Upper lobe of left lung (tissue), 6 donors: Measurements from ENCODE around the gene ST14. TPM values are rescaled to one million over a fixed set of nuclear protein-coding genes. Genes with fewer than 3 reads are reported as not detected.
"Not testable (repeated sequence)": the region's sequence is repeated elsewhere in the genome, so short reads cannot be mapped to it uniquely, and the experiment has no call there.

Experiments
- ATAC-seq, 2 donors: fragments of 200-7000 bp; cut with Tn5 transposase; one replicate each; pipeline ENCODE4 v1.9.1; 2022; ENCODE audit warnings: mild to moderate bottlenecking in 2 of 2, moderate library complexity in 2 of 2; ENCODE audit not compliant: low FRiP score in 2 of 2
- DNase-seq, 2 donors: peaks; one replicate each; pipeline ENCODE4 v3.0.0-alpha.2; 2019 to 2020
- H3K27ac ChIP-seq, 4 donors: fragments of 200-600 bp; sonication (generic); one replicate each; pipeline ENCODE4 v1.5.1; 2016 to 2019
- H3K27me3 ChIP-seq, 4 donors: fragments of 200-600 bp; sonication (generic); one replicate each; pipeline ENCODE4 v1.5.1; 2017 to 2019
- H3K36me3 ChIP-seq, 4 donors: fragments of 200-600 bp; sonication (generic); one replicate each; pipeline ENCODE4 v1.5.1; 2016 to 2019
- H3K4me1 ChIP-seq, 4 donors: fragments of 200-600 bp; sonication (generic); one replicate each; pipeline ENCODE4 v1.5.1; 2018 to 2019
- H3K4me3 ChIP-seq, 4 donors: fragments of 200-600 bp; sonication (generic); one replicate each; pipeline ENCODE4 v1.5.1; 2017 to 2019; ENCODE audit warnings: mild to moderate bottlenecking in 2 of 4, moderate library complexity in 1 of 4
- H3K9me3 ChIP-seq, 4 donors: fragments of 200-600 bp; sonication (generic); one replicate each; pipeline ENCODE4 v1.5.1; 2018 to 2019
- EP300 ChIP-seq, 4 donors: sonication (generic); formaldehyde crosslinking; IDR thresholded peaks; one replicate each; pipeline ENCODE4 v1.5.1; 2017; ENCODE audit warnings: antibody characterized with exemption in 4 of 4, control low read depth in 2 of 4
- POLR2A ChIP-seq, 4 donors: fragments of 450-650 bp; IDR thresholded peaks; one replicate each; pipeline ENCODE4 v1.5.1; 2016 to 2017; ENCODE audit warnings: antibody characterized with exemption in 4 of 4, mild to moderate bottlenecking in 2 of 4
- POLR2AphosphoS5 ChIP-seq, 2 donors: sonication (generic); formaldehyde crosslinking; IDR thresholded peaks; one replicate each; pipeline ENCODE4 v1.5.1; 2017; ENCODE audit warnings: antibody characterized with exemption in 2 of 2
- WGBS, 2 donors: methylation state at CpG; one replicate each; pipeline ENCODE4 v1.1.5; 2017 to 2018; 5-methylcytosine and 5-hydroxymethylcytosine counted together
- total RNA-seq, 6 donors: library from RNA; depleted of rRNA in 4 of 6; stranded (reverse); fragments of >200 nt in 4 of 6; gene quantifications; one replicate each; pipeline versions ENCODE4 v1.1.0 to v1.2.1, GENCODE V29; 2016 to 2021
- TF ChIP-seq, protein P1 (sequence below), 6 experiments: fragments of 450-650 bp in 4 of 6; fragments of 200-600 bp in 2 of 6; sonication (generic) in 2 of 6; IDR thresholded peaks; one replicate each; pipeline ENCODE4 v1.5.1; 2016 to 2019; ENCODE audit warnings: antibody characterized with exemption in 6 of 6
- donor health status: DM: no; HTN: no; CAD: no; lungs with moderate emphysema.
- donor health status: DM: no; HTN: yes; CAD: no; lungs with severe emphysema.

Gene ST14
- total RNA-seq, 6 donors from 2014 or later = 49.2 to 105 (median 72.1) TPM

DNA sequence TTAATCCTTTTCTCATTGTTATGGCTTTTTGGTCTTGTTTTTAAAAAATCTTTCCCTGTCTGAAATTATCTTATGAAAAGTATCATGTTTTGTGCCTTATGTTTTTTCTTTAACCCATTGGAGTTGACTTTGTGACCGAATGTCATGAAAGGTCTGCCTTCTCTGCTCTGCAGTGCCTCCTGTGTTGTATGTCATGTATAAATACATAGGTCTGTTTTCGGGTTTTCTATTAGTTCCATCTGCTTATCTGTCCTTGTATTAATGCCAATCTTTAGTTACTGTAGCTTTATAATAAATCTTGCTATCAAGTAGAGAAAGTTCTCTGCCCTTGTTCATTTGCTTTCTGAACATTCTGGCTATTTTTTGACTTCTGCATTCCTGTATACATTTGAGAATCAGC is 82.1 kb downstream of the ST14 start:
- 94 to 96% methylated on average over 2 of the region's 2 CpGs for WGBS, 2 donors
- Histone ChIP-seq H3K27ac (no peak overlapping the region), H3K27me3 (no peaks in the 10 kb centered on the region), H3K4me3 (no peak overlapping the region), H3K4me1 (peaks cover 0 to 14% (median 7%) of the 10 kb centered on the region in 4 donors), H3K36me3 (peaks cover 2 to 27% (median 9%) of the 10 kb centered on the region in 4 donors), H3K9me3 (no peaks in the 10 kb centered on the region)
- ATAC-seq (no peak), DNase-seq (no peak)
- TF ChIP-seq POLR2A (IDR thresholded peaks at IDR 0.05) (no peak), POLR2AphosphoS5 (IDR thresholded peaks at IDR 0.05) (no peak), EP300 (IDR thresholded peaks at IDR 0.05) (no peak)
- TF ChIP-seq, protein P1, sequence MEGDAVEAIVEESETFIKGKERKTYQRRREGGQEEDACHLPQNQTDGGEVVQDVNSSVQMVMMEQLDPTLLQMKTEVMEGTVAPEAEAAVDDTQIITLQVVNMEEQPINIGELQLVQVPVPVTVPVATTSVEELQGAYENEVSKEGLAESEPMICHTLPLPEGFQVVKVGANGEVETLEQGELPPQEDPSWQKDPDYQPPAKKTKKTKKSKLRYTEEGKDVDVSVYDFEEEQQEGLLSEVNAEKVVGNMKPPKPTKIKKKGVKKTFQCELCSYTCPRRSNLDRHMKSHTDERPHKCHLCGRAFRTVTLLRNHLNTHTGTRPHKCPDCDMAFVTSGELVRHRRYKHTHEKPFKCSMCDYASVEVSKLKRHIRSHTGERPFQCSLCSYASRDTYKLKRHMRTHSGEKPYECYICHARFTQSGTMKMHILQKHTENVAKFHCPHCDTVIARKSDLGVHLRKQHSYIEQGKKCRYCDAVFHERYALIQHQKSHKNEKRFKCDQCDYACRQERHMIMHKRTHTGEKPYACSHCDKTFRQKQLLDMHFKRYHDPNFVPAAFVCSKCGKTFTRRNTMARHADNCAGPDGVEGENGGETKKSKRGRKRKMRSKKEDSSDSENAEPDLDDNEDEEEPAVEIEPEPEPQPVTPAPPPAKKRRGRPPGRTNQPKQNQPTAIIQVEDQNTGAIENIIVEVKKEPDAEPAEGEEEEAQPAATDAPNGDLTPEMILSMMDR (IDR thresholded peaks at IDR 0.05) = no peak

DNA sequence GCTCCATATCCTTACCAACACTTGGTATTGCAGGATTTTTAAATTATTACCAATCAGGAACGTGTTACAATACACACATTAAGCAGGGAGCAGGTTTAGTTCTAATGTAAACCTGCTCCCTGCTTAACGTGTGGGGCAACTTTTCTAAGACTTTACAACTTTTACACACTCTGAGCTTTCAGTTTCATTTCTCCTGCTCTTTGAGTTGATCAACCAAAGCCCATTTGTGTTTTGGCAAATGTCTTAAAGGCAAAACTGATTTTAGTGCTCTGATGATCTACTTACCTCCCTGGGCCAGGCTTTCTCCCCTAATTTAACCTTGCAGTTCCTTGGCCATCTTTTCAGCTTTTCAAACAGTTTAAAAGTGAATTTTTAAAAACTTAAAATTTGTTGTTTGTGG is 84.2 kb downstream of the ST14 start:
- TF ChIP-seq POLR2AphosphoS5 (IDR thresholded peaks at IDR 0.05) (no peak), POLR2A (IDR thresholded peaks at IDR 0.05) (no peak), EP300 (IDR thresholded peaks at IDR 0.05) (no peak)
- TF ChIP-seq, protein P1 (IDR thresholded peaks at IDR 0.05) = no peak
- Histone ChIP-seq H3K9me3 (no peaks in the 10 kb centered on the region), H3K27me3 (no peaks in the 10 kb centered on the region), H3K27ac (no peak overlapping the region), H3K36me3 (peaks cover 0 to 7% (median 1%) of the 10 kb centered on the region in 4 donors), H3K4me1 (peaks cover 0 to 14% (median 7%) of the 10 kb centered on the region in 4 donors), H3K4me3 (no peak overlapping the region)
- ATAC-seq = no peak
- 32 to 37% methylated on average over 2 of the region's 2 CpGs for WGBS, 2 donors
- no peak for DNase-seq

- Histone ChIP-seq H3K4me3 (no peak overlapping the region), H3K27me3 (no peaks in the 10 kb centered on the region), H3K27ac (no peak overlapping the region), H3K36me3 (no peaks in the 10 kb centered on the region), H3K4me1 (peaks cover 0 to 14% (median 7%) of the 10 kb centered on the region in 4 donors), H3K9me3 (no peaks in the 10 kb centered on the region)
- TF ChIP-seq, protein P1 (IDR thresholded peaks at IDR 0.05) = no peak
- TF ChIP-seq POLR2A (IDR thresholded peaks at IDR 0.05) (no peak), EP300 (IDR thresholded peaks at IDR 0.05) (no peak), POLR2AphosphoS5 (IDR thresholded peaks at IDR 0.05) (no peak)
- no peak for ATAC-seq
- DNase-seq = no peak
- 91 to 94% methylated on average over 3 of the region's 3 CpGs for WGBS, 2 donors
These were observed 85.3 kb downstream of the ST14 start for GRCh38 chr11:130244848-130245247.

GRCh38 chr11:130245375-130245774 is 85.8 kb downstream of the ST14 start:
- not testable (repeated sequence) for H3K36me3 ChIP-seq, H3K27ac ChIP-seq, H3K9me3 ChIP-seq, DNase-seq, ATAC-seq, H3K4me3 ChIP-seq, H3K27me3 ChIP-seq
- peaks cover 0 to 14% (median 7%) of the 10 kb centered on the region in 4 donors for H3K4me1 ChIP-seq
- 87 to 88% methylated on average over 6 of the region's 6 CpGs for WGBS, 2 donors

DNA sequence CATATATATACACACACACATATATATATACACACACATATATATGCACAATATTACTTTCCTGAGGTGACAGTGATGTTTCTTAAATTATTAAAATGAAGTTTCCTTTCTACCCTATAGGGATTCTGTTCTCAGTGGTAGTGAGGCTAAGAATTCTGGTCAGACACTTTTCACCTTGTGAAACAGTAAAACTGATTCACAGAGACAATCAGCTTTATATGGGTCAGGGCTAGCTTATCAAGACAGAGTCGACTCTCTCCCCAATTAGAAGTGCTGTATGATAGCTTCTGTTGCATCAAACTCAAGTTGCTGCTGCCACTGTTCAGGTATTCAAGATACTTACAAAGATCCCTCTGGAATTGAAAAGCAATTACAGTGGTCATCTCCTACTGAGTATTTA is 86.7 kb downstream of the ST14 start:
- Histone ChIP-seq H3K27ac (no peak overlapping the region), H3K36me3 (no peaks in the 10 kb centered on the region), H3K9me3 (no peaks in the 10 kb centered on the region), H3K27me3 (no peaks in the 10 kb centered on the region), H3K4me1 (peaks cover 0 to 14% (median 7%) of the 10 kb centered on the region in 4 donors), H3K4me3 (no peak overlapping the region)
- ATAC-seq = no peak
- DNase-seq = no peak
- TF ChIP-seq POLR2AphosphoS5 (IDR thresholded peaks at IDR 0.05) = no peak
- no peak for TF ChIP-seq EP300 (IDR thresholded peaks at IDR 0.05)
- TF ChIP-seq, protein P1 (IDR thresholded peaks at IDR 0.05) = no peak
- TF ChIP-seq POLR2A (IDR thresholded peaks at IDR 0.05) = no peak
- 74 to 78% methylated on average over 1 of the region's 1 CpG for WGBS, 2 donors
